SK-N-SH (cell line): ENCODE measurements around the gene CNOT4.

Experiments used
- CTCF ChIP-seq: fragments of 200-600 bp; sonication (generic); IDR thresholded peaks from 2 replicates; pipeline ENCODE4 v1.6.1; 2017; ENCODE audit warnings: antibody characterized with exemption, mild to moderate bottlenecking, moderate library complexity
- ELF1 ChIP-seq: IDR thresholded peaks from 2 replicates; pipeline ENCODE4 v1.4.0; 2012
- EP300 ChIP-seq, 2 experiments: IDR thresholded peaks; 2 replicates each; pipeline versions ENCODE4 v1.4.0 to v1.6.1; 2012; ENCODE audit warnings: borderline replicate concordance in 1 of 2, low read depth in 1 of 2, low read length in 1 of 2
- FOXM1 ChIP-seq: IDR thresholded peaks from 2 replicates; pipeline ENCODE4 v1.4.0; 2012; ENCODE audit warnings: low read depth, mild to moderate bottlenecking
- GATA2 ChIP-seq: sonication (generic); formaldehyde crosslinking; IDR thresholded peaks from 2 replicates; pipeline ENCODE4 v1.5.0; 2020; ENCODE audit warnings: mild to moderate bottlenecking, missing genetic modification reagents
- IRF3 ChIP-seq: fragments of 150-350 bp; IDR thresholded peaks from 2 replicates; pipeline ENCODE4 v1.6.1; 2016; ENCODE audit warnings: mild to moderate bottlenecking, low read depth, low read length
- MXI1 ChIP-seq: IDR thresholded peaks from 2 replicates; pipeline ENCODE4 v1.6.1; 2012; ENCODE audit warnings: mild to moderate bottlenecking, low read depth, low read length, improper control_type of control experiment
- NFIC ChIP-seq: IDR thresholded peaks from 2 replicates; pipeline ENCODE4 v1.4.0; 2012; ENCODE audit warnings: borderline replicate concordance
- RAD21 ChIP-seq: IDR thresholded peaks from 2 replicates; pipeline ENCODE4 v1.6.1; 2012; ENCODE audit warnings: mild to moderate bottlenecking, low read length
- RFX5 ChIP-seq: IDR thresholded peaks from 2 replicates; pipeline ENCODE4 v1.6.1; 2012; ENCODE audit warnings: mild to moderate bottlenecking, improper control_type of control experiment, low read length
- RXRA ChIP-seq: IDR thresholded peaks from 2 replicates; pipeline ENCODE4 v1.4.0; 2012; ENCODE audit warnings: low read depth, mild to moderate bottlenecking, borderline replicate concordance
- SIN3A ChIP-seq: IDR thresholded peaks from 2 replicates; pipeline ENCODE4 v1.6.1; 2012; ENCODE audit warnings: low read depth, mild to moderate bottlenecking, low read length, moderate library complexity, borderline replicate concordance
- TAF1 ChIP-seq: IDR thresholded peaks from 2 replicates; pipeline ENCODE4 v1.6.1; 2012; ENCODE audit warnings: low read depth, mild to moderate bottlenecking, low read length, moderate library complexity, borderline replicate concordance
- TEAD4 ChIP-seq: IDR thresholded peaks from 2 replicates; pipeline ENCODE4 v1.4.0; 2012; ENCODE audit warnings: mild to moderate bottlenecking, borderline replicate concordance; ENCODE audit not compliant: insufficient read depth

- no peak for TF ChIP-seq CTCF
- no peak for TF ChIP-seq FOXM1
- no peak for TF ChIP-seq TEAD4
- no peak for TF ChIP-seq RAD21
- no peak for TF ChIP-seq GATA2 (CRISPR knock-in tag)
- no peak for TF ChIP-seq MXI1
- no peak for TF ChIP-seq IRF3
- TF ChIP-seq ELF1: no peak
- no peak for TF ChIP-seq RXRA
- no peak for TF ChIP-seq EP300 (IDR thresholded peaks at IDR 0.05; ENCODE audit: borderline replicate concordance in 1 of 2, low read depth in 1 of 2, low read length in 1 of 2)
- no peak for TF ChIP-seq NFIC
- no peak for TF ChIP-seq RFX5
- no peak for TF ChIP-seq SIN3A
- no peak for TF ChIP-seq TAF1
These were observed 123.1 kb downstream of the CNOT4 start for GRCh38 chr7:135386776-135387175.
